HG03520 (cell line): ENCODE data around the gene TAF1L.
A peak's percentile ranks its signal among the peaks of the same experiment; 100 is the strongest.

Source experiments
- ATAC-seq: cut with Tn5 transposase; IDR thresholded peaks from one replicate; pipeline ENCODE4 v1.9.1; 2021; ENCODE audit warnings: mild to moderate bottlenecking, moderate library complexity; ENCODE audit not compliant: unreplicated experiment

The TAF1L gene

DNA sequence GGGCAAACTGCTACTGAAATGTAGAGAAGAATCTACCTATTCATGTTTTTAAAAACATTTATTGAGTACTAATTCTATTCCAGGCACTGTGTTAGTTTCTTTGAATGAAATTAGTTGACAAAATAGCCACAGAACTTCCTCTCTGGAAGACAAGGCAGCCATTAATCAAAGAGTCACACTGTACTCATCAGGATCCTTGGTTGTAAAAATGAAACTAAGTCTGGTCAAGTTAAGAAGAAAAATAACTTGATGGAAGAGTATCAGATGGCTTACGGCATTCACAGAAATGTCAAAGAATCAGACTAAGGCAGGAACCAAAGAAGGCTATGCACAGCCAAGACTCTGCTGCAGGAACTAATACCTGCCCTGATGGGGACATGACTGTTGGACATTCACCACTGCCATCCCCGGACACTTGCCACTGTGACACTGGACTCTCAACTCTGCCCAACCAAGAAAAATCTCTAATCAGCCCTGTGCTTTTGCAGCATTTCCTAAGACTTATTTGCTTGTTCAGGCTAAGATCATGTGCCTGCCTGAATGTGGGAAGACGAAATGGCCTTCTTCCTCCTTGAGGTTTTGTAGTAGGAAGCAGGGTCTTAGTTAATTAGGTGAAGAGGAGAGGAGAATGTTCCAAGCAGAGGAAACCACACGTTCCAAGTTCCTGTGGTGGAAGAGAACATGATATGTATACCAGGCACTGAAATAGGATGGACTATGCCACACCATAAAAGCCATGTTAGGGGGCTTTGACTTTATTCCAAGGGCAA lies 39.2 kb downstream of the TAF1L start:
- no peak for ATAC-seq

DNA sequence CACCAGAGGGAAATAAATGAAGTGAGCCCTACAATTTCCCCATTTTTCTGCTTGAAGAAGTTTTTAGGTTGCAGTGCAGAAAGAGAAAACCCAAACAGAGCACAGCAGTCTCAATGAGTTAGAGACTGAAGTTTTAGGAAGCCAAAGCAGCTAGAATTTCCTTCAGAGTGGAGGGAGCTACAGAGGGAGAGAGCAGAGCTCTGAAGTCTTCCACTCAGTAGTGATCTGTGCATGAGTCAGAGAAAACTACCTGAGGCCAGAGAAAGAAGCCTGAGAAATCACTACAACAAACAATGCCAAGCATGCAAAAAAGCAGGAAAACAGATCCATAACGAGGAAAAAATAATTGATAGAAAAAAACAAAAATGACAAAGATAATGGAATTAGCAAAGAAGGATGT lies 44.6 kb downstream of the TAF1L start:
- no peak for ATAC-seq

- ATAC-seq: no peak
Observed at GRCh38 chr9:32590476-32590875, 45.0 kb downstream of the TAF1L start.

- ATAC-seq: peak; percentile 51
Observed at GRCh38 chr9:32589083-32589723, 46.3 kb downstream of the TAF1L start.

- ATAC-seq: peak; percentile 71
Observed at GRCh38 chr9:32587901-32588300, 47.6 kb downstream of the TAF1L start.

DNA sequence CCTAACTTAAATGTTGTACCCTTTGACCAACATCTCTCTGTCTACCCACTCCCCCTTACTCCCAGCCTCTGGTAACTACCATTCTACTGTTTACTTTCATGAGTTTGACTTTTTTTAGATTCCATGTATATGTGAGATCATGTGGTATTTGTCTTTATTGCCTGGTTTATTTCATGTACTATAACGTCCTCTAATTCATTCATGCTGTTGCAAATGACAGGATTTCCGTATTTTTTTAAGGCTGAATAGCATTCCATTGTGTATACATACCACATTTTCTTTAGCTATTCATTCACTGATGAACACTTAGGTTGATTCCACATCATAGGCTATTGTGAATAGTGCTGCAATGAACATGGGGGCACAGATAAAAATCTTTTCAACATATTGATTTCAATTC lies 50.7 kb downstream of the TAF1L start:
- no peak for ATAC-seq

DNA sequence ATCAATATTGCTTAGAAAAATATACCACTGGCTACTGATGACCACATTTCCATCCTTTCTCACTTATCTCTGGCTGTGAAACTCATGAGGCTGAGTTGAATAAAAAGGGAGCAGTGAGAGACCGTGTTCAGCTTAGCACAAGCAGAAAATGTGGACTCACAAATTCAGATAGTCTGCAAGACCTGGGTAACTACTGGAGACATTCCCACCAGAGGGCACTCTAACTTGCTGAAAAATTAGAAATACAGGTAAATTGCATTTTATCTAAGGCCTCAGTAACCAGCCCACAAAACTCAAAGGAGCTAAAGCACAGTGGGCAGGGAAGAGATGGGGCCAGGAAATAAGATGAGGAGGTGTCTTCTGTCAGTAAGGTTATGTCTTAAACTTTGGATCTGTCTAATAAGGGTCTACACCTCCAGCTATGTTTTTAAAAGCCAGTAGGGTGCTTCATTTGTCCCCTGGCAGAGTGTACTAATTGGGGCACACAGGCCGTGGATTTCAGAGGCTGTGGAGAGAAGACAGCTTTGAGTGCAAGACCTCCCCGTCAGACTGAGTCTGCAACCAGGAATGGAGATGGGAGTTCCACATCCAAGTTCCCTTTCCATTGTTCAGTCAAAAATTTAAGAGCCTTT lies 53.8 kb downstream of the TAF1L start:
- no peak for ATAC-seq

- no peak for ATAC-seq
Observed at GRCh38 chr9:32580631-32581300, 54.7 kb downstream of the TAF1L start.

- ATAC-seq: no peak
Observed at GRCh38 chr9:32579706-32580331, 55.6 kb downstream of the TAF1L start.
